B cell (primary cell): Measurements from ENCODE around the gene PCMTD2. TPM values are rescaled to one million over a fixed set of nuclear protein-coding genes. Genes with fewer than 3 reads are reported as not detected.
"Not testable (repeated sequence)": the region's sequence is repeated elsewhere in the genome, so short reads cannot be mapped to it uniquely, and the experiment has no call there.

Experiments
- ATAC-seq: fragments of 200-7000 bp; cut with Tn5 transposase; one replicate; pipeline ENCODE4 v1.10.0; 2021; ENCODE audit warnings: low read depth, mild to moderate bottlenecking, moderate number of reproducible peaks, moderate library complexity
- CTCF ChIA-PET: fragments of 350-600 bp; sonication (Branson Sonifier 250); formaldehyde crosslinking; loops from one replicate; lab custom pipeline; 2021; ENCODE audit warnings: antibody characterized with exemption, inconsistent platforms; lab: Charles Lee
- POLR2A ChIA-PET: fragments of 350-600 bp; sonication (Branson Sonifier 250); formaldehyde crosslinking; loops from one replicate; lab custom pipeline; 2021; ENCODE audit warnings: antibody characterized with exemption; lab: Charles Lee
- DNase-seq: peaks from one replicate; pipeline ENCODE4 v3.0.0; 2013
- H2AFZ ChIP-seq: 2 replicates; pipeline ENCODE4 v1.6.1; 2012; ENCODE audit warnings: mild to moderate bottlenecking, low read depth, low read length; ENCODE audit not compliant: insufficient read depth, poor library complexity, severe bottlenecking
- H3K27ac ChIP-seq, 2 donors: 1 replicate in 1 of 2; 2 replicates in 1 of 2; pipeline ENCODE4 v1.5.1; 2012 to 2013; ENCODE audit warnings: low read length in 2 of 2, mild to moderate bottlenecking in 2 of 2, moderate library complexity in 1 of 2
- H3K27me3 ChIP-seq, 4 experiments: fragments of 200-600 bp in 1 of 4; sonication (generic) in 1 of 4; replicated peaks in 1 of 4; 1 replicate in 2 of 4; 2 replicates in 2 of 4; pipeline versions ENCODE4 v1.6.1 to v1.7.0; 2013 to 2016; ENCODE audit warnings: low read length in 3 of 4, mild to moderate bottlenecking in 2 of 4, mixed read lengths in 1 of 4, moderate library complexity in 1 of 4; ENCODE audit not compliant: insufficient read depth in 4 of 4, control insufficient read depth in 3 of 4; ENCODE audit errors: control extremely low read depth in 1 of 4
- H3K36me3 ChIP-seq, 2 experiments: replicated peaks in 1 of 2; 1 replicate in 1 of 2; 2 replicates in 1 of 2; pipeline versions ENCODE4 v1.6.1 to v1.7.1; 2013; ENCODE audit warnings: low read length in 1 of 2; ENCODE audit not compliant: insufficient read depth in 2 of 2, control insufficient read depth in 1 of 2; ENCODE audit errors: control extremely low read depth in 1 of 2, extremely low read depth in 1 of 2
- H3K4me1 ChIP-seq, 2 donors: fragments of 200-600 bp in 1 of 2; sonication (generic) in 1 of 2; 1 replicate in 1 of 2; 2 replicates in 1 of 2; pipeline versions ENCODE4 v1.5.1 to v1.6.1; 2013 to 2017; ENCODE audit warnings: low read length in 2 of 2; ENCODE audit not compliant: control insufficient read depth in 2 of 2, insufficient read depth in 2 of 2
- H3K4me2 ChIP-seq: replicated peaks from 2 replicates; pipeline ENCODE3; 2012; ENCODE audit warnings: mild to moderate bottlenecking, low read depth, low read length; ENCODE audit not compliant: poor library complexity, severe bottlenecking
- H3K4me3 ChIP-seq, 5 experiments: fragments of 200-600 bp in 1 of 5; sonication (generic) in 1 of 5; 1 replicate in 3 of 5; 2 replicates in 2 of 5; pipeline versions ENCODE4 v1.5.1 to v1.7.0; 2011 to 2016; ENCODE audit warnings: low read length in 4 of 5, mild to moderate bottlenecking in 4 of 5, low read depth in 2 of 5, control low read depth in 1 of 5, moderate library complexity in 1 of 5; ENCODE audit not compliant: insufficient read depth in 1 of 5; ENCODE audit errors: control extremely low read depth in 1 of 5, extremely low read depth in 1 of 5
- H3K79me2 ChIP-seq: fragments of 200-600 bp; sonication (generic); one replicate; pipeline ENCODE4 v1.6.0; 2016; ENCODE audit warnings: low read length; ENCODE audit not compliant: control insufficient read depth, insufficient read depth
- H3K9ac ChIP-seq: fragments of 200-600 bp; sonication (generic); 2 replicates; pipeline ENCODE4 v1.6.1; 2017; ENCODE audit warnings: mild to moderate bottlenecking, low read length, moderate library complexity
- H3K9me3 ChIP-seq, 3 donors: one replicate each; pipeline versions ENCODE4 v1.6.1 to v1.7.1; 2013; ENCODE audit warnings: low read length in 2 of 3; ENCODE audit not compliant: control insufficient read depth in 2 of 3, insufficient read depth in 1 of 3; ENCODE audit errors: control extremely low read depth in 1 of 3
- H4K20me1 ChIP-seq: 2 replicates; pipeline ENCODE4 v1.6.0; 2012; ENCODE audit warnings: mild to moderate bottlenecking, low read length; ENCODE audit not compliant: insufficient read depth, control insufficient read depth, poor library complexity, severe bottlenecking
- H3K27ac Mint-ChIP-seq: one replicate; pipeline ENCODE4 v1.8.0; 2021; ENCODE audit warnings: mixed read lengths
- H3K27me3 Mint-ChIP-seq: one replicate; pipeline ENCODE4 v1.8.0; 2021; ENCODE audit warnings: mixed read lengths
- H3K4me1 Mint-ChIP-seq: one replicate; pipeline ENCODE4 v1.8.0; 2021; ENCODE audit warnings: mixed read lengths
- H3K4me3 Mint-ChIP-seq: one replicate; pipeline ENCODE4 v1.8.0; 2021; ENCODE audit warnings: mixed read lengths
- H3K9me3 Mint-ChIP-seq: one replicate; pipeline ENCODE4 v1.8.0; 2022; ENCODE audit warnings: mixed read lengths; ENCODE audit not compliant: insufficient read depth
- WGBS: methylation state at CpG from one replicate; pipeline ENCODE4 v1.1.5; 2013; ENCODE audit warnings: missing lambda C conversion rate; ENCODE audit not compliant: insufficient coverage; 5-methylcytosine and 5-hydroxymethylcytosine counted together
- intact Hi-C: fragments of 100-400 bp; cut with micrococcal nuclease; formaldehyde crosslinking; loops from one replicate; pipeline ENCODE4 v1.10.0; 2022
- polyA plus RNA-seq: library from polyadenylated mRNA; depleted of rRNA; stranded (reverse); fragments of >200 nt; gene quantifications from 2 replicates; pipeline ENCODE4 v1.2.3, GENCODE V29; 2012
- total RNA-seq, 2 donors: library from RNA; stranded (reverse); fragments of 120-200 nt in 1 of 2; gene quantifications; 1 replicate in 1 of 2; 2 replicates in 1 of 2; pipeline versions ENCODE4 v1.2.3 to v1.2.4, GENCODE V29; 2013 to 2022

The PCMTD2 gene
- total and polyA plus RNA-seq, 2 donors (not counting 1 experiment from before 2014, with no cell fraction given): 39.8 to 131 TPM

- H3K27ac Mint-ChIP-seq, H3K4me3 ChIP-seq, H3K4me1 Mint-ChIP-seq, H3K4me1 ChIP-seq, H3K79me2 ChIP-seq, H3K27ac ChIP-seq, H3K27me3 Mint-ChIP-seq, DNase-seq, H3K4me2 ChIP-seq, CTCF ChIA-PET, POLR2A ChIA-PET, H3K27me3 ChIP-seq, H2AFZ ChIP-seq, H3K9ac ChIP-seq, H3K9me3 Mint-ChIP-seq, H3K4me3 Mint-ChIP-seq, H3K36me3 ChIP-seq, intact Hi-C loops, H4K20me1 ChIP-seq: not testable (repeated sequence)
- 95% methylated on average over 24 of the region's 30 CpGs for WGBS
- peak; percentile 14 for ATAC-seq
- peaks cover 0 to 16% (median 4%) of the 10 kb centered on the region in 3 donors for H3K9me3 ChIP-seq
Observed at GRCh38 chr20:64286447-64287263, 31.1 kb downstream of the PCMTD2 start.

- H2AFZ ChIP-seq, H3K4me2 ChIP-seq, H3K9ac ChIP-seq, ATAC-seq, H3K27me3 Mint-ChIP-seq, H3K4me3 ChIP-seq, H3K36me3 ChIP-seq, H3K4me1 ChIP-seq, H3K4me3 Mint-ChIP-seq, CTCF ChIA-PET, DNase-seq, H3K27me3 ChIP-seq, H3K79me2 ChIP-seq, POLR2A ChIA-PET, H3K27ac Mint-ChIP-seq, intact Hi-C loops, H3K4me1 Mint-ChIP-seq, H4K20me1 ChIP-seq, H3K9me3 Mint-ChIP-seq, H3K27ac ChIP-seq: not testable (repeated sequence)
- H3K9me3 ChIP-seq: peaks cover 0 to 16% (median 4%) of the 10 kb centered on the region in 3 donors
- WGBS: 100% methylated on average over 1 of the region's 3 CpGs
Observed at GRCh38 chr20:64287264-64287590, 31.7 kb downstream of the PCMTD2 start.

GRCh38 chr20:64292167-64292566 is 36.6 kb downstream of the PCMTD2 start:
- H3K27me3 ChIP-seq, H3K9me3 ChIP-seq, POLR2A ChIA-PET, H3K4me3 Mint-ChIP-seq, H4K20me1 ChIP-seq, CTCF ChIA-PET, H3K4me1 ChIP-seq, H3K27ac Mint-ChIP-seq, H3K27me3 Mint-ChIP-seq, H3K4me3 ChIP-seq, ATAC-seq, H3K36me3 ChIP-seq, H3K9me3 Mint-ChIP-seq, H3K4me2 ChIP-seq, DNase-seq, H3K9ac ChIP-seq, H3K79me2 ChIP-seq, intact Hi-C loops, H3K27ac ChIP-seq, H3K4me1 Mint-ChIP-seq, H2AFZ ChIP-seq: not testable (repeated sequence)
- 95% methylated on average over 4 of the region's 13 CpGs for WGBS

- H3K27ac Mint-ChIP-seq, CTCF ChIA-PET, H3K4me3 Mint-ChIP-seq, DNase-seq, H3K4me3 ChIP-seq, H3K27me3 ChIP-seq, intact Hi-C loops, H3K9ac ChIP-seq, H3K27me3 Mint-ChIP-seq, H4K20me1 ChIP-seq, POLR2A ChIA-PET, H3K27ac ChIP-seq, H2AFZ ChIP-seq, H3K9me3 ChIP-seq, H3K4me1 Mint-ChIP-seq, H3K9me3 Mint-ChIP-seq, H3K4me1 ChIP-seq, H3K4me2 ChIP-seq, H3K79me2 ChIP-seq, H3K36me3 ChIP-seq, ATAC-seq: not testable (repeated sequence)
- WGBS: no CpG with 5 or more reads among the region's 2 CpGs
Observed at GRCh38 chr20:64303086-64303485, 47.5 kb downstream of the PCMTD2 start.
